Measurements from ENCODE around the gene RGS12. TPM values are rescaled to one million over a fixed set of nuclear protein-coding genes. Genes with fewer than 3 reads are reported as not detected.

Gene RGS12
- total RNA-seq, 1 experiment from 2014 or later = 19.7 TPM

DNA sequence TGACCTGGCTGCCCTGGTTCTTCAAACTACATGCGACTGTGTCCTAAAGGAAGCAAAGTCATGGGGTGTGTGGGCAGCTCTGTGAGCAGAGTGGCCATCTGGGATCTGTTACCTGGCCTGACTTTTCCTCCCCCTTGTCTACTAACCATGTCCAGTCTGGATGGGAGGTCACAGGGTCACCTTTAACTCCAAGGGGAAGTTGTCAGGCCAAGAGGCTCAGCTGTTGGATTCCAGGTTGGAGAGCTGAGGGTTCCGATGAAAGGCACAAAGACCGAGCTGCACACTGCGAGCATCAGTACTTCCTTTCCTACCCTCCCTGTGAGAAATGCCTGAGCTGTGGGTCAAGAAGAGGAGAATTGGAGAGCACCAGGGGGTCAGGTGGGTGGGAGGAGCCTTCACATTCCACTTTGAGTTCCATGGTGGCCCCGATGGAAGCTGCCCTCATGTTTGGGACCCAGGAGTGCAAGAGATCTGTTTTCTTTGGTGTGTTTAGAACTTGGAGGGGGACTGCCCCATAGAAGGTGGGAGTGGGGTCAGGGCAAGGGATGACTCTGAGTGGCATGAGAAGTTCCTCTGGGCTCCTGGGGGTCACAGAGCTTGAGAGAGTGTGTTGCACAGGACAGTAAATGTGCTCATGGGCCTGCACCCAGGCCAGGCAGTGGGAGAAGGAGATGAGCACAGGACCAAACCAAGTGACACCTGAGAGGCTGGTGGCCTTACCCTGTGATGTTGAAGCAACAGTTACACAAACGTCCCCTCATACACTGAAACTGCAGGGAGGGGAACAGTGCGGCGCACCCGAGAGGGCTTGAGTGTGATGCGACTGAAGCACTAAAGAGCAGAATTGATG lies 36.2 kb downstream of the RGS12 start:
- Histone ChIP-seq H3K4me3 (ENCODE audit: insufficient read depth, low read depth, low read length) (no peak overlapping the region), H3K27me3 (ENCODE audit: control insufficient read depth, insufficient read depth, low read length) (no peaks in the 10 kb centered on the region), H3K36me3 (replicated peaks; ENCODE audit: control insufficient read depth, insufficient read depth, low read length) (no peaks in the 10 kb centered on the region)
- DNase-seq = no peak

DNA sequence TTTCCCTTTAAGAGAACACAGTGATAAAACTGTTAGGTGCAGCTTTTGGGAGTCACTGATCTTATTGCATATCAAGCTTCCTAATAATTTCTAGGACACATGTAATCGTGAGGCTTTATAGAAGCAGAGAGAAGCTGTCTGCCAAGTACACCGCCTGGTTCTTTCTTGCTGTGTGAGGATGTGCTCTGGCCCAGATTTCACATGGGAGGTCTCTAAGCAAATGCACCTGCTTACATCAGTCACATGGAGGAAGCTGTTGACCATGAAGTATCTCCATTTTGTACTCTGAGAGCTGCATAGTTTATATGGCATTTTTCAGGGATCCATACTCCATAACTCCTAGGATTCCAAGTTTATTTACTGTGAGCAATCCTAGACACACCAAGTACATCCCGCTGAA lies 37.1 kb downstream of the RGS12 start:
- Histone ChIP-seq H3K36me3 (replicated peaks; ENCODE audit: control insufficient read depth, insufficient read depth, low read length) (no peaks in the 10 kb centered on the region), H3K4me3 (ENCODE audit: insufficient read depth, low read depth, low read length) (no peak overlapping the region), H3K27me3 (ENCODE audit: control insufficient read depth, insufficient read depth, low read length) (no peaks in the 10 kb centered on the region)
- DNase-seq = no peak

GRCh38 chr4:3330707-3331106 lies 37.9 kb downstream of the RGS12 start:
- H3K36me3 ChIP-seq (replicated peaks; ENCODE audit: control insufficient read depth, insufficient read depth, low read length) = no peaks in the 10 kb centered on the region
- H3K4me3 ChIP-seq (ENCODE audit: insufficient read depth, low read depth, low read length) = no peak overlapping the region
- H3K27me3 ChIP-seq (ENCODE audit: control insufficient read depth, insufficient read depth, low read length) = no peaks in the 10 kb centered on the region
- no peak for DNase-seq

- H3K36me3 ChIP-seq (replicated peaks; ENCODE audit: control insufficient read depth, insufficient read depth, low read length) = no peaks in the 10 kb centered on the region
- H3K4me3 ChIP-seq (ENCODE audit: insufficient read depth, low read depth, low read length) = no peak overlapping the region
- DNase-seq = no peak
- H3K27me3 ChIP-seq (ENCODE audit: control insufficient read depth, insufficient read depth, low read length) = no peaks in the 10 kb centered on the region
Measured at GRCh38 chr4:3331511-3332394, 38.9 kb downstream of the RGS12 start.

- no peak for DNase-seq
- no peaks in the 10 kb centered on the region for H3K27me3 ChIP-seq (ENCODE audit: control insufficient read depth, insufficient read depth, low read length)
- H3K36me3 ChIP-seq (replicated peaks; ENCODE audit: control insufficient read depth, insufficient read depth, low read length) = no peaks in the 10 kb centered on the region
- H3K4me3 ChIP-seq (ENCODE audit: insufficient read depth, low read depth, low read length) = no peak overlapping the region
Measured at GRCh38 chr4:3332498-3332897, 39.7 kb downstream of the RGS12 start.

DNA sequence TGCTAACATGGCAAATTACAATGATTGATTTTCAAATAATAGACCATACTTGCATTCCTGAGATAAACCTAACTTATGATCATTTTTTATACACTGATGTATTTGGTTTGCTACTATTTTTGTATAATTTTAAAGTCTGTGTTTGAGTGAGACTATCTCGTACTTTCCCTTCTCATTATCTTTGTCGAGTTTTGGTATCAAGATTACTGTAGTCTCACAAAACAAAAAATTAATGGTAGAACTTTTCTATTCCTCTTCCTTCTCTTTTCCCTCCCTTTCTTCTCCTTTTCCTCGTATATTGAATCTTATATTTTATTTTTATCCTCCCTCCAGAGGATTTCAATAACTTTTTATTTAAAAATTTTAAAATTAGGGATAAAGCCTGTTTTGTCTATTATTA lies 41.5 kb downstream of the RGS12 start:
- Histone ChIP-seq H3K4me3 (ENCODE audit: insufficient read depth, low read depth, low read length) (no peak overlapping the region), H3K36me3 (replicated peaks; ENCODE audit: control insufficient read depth, insufficient read depth, low read length) (no peaks in the 10 kb centered on the region), H3K27me3 (ENCODE audit: control insufficient read depth, insufficient read depth, low read length) (no peaks in the 10 kb centered on the region)
- no peak for DNase-seq

DNA sequence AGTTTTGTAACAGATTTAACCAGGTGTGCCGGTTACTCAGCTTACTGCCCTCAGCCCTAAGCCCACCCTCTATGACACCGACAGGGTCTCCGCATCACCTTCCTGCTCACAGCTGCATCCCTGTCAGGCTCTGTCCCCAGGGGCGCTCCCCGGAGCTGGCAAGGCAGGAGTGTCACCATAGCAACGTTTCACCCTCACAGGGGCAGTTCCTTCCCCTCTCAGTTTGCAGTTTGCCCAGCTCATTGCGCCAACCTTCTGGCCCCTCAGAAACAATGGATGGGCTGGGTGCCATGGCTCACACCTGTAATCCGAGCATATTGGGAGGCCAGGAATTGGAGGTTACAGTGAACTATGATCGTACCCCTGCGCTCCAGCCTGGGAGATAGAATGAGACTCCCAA lies 42.6 kb downstream of the RGS12 start:
- no peak overlapping the region for H3K4me3 ChIP-seq (ENCODE audit: insufficient read depth, low read depth, low read length)
- DNase-seq = no peak
- H3K36me3 ChIP-seq (replicated peaks; ENCODE audit: control insufficient read depth, insufficient read depth, low read length) = no peaks in the 10 kb centered on the region
- H3K27me3 ChIP-seq (ENCODE audit: control insufficient read depth, insufficient read depth, low read length) = no peaks in the 10 kb centered on the region

- Histone ChIP-seq H3K27me3 (ENCODE audit: control insufficient read depth, insufficient read depth, low read length) (no peaks in the 10 kb centered on the region), H3K4me3 (ENCODE audit: insufficient read depth, low read depth, low read length) (no peak overlapping the region), H3K36me3 (replicated peaks; ENCODE audit: control insufficient read depth, insufficient read depth, low read length) (no peaks in the 10 kb centered on the region)
- no peak for DNase-seq
Measured at GRCh38 chr4:3335982-3336381, 43.2 kb downstream of the RGS12 start.

DNA sequence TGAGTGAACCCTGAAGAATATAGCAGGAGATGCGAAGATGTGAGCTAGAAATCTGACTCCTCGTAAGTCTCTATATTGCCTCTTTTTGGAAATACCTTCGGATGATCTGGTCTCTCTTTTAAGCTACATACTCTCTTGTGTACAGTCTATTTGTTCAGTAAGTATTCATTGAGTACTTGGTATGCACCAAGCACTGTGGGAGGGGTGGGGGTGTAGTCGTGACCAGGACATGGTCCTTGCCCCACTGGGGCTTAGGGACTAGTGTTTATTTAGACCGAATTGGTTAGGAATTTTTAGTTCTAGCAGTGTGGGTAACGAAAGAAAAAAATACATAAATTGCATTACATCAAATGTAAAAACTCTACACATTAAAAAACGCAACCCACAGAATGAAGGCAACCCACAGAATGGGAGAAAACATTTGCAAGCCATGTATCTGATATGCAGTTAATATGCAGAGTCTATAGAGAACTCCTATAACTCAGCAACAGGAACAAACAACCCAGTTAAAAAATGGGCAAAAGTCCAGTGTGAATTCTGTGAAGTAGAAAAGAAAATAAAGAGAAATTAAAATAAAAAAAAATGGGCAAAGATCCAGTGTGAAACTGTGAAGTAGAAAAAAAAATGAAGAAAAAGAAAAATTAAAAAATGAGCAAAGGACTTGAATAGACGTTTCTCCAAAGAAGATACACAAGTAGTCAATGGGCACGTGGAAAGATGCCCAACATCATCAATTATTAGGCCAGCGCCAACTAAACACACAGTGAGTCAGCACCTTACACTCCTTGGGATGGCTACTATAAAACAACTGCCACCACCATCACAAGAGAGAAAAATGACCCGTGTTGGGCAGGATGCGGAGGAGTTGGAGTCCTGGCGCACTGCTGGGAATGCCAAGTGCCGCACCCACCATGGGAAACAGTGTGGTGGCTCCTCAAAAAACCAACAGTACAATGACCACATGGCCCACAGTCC lies 43.8 kb downstream of the RGS12 start:
- H3K27me3 ChIP-seq (ENCODE audit: control insufficient read depth, insufficient read depth, low read length) = no peaks in the 10 kb centered on the region
- no peaks in the 10 kb centered on the region for H3K36me3 ChIP-seq (replicated peaks; ENCODE audit: control insufficient read depth, insufficient read depth, low read length)
- DNase-seq = no peak
- no peak overlapping the region for H3K4me3 ChIP-seq (ENCODE audit: insufficient read depth, low read depth, low read length)

DNA sequence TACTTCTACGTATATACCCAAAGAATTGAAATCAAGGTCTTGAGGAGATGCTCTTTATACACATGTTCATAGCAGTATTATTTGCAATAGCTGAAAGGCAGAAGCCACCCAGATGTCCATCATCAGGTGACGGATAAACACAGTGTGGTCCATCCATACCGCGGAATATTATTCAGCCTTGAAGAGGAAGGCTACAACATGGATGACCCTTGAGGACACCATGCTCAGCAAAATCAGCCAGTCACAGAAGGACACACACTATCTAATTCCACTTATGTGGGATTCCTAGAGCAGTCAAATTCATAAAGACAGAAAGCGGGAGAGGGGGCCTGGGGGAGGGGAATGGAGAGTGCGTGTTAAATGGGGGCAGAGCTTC lies 44.5 kb downstream of the RGS12 start:
- DNase-seq = no peak
- Histone ChIP-seq H3K27me3 (ENCODE audit: control insufficient read depth, insufficient read depth, low read length) (no peaks in the 10 kb centered on the region), H3K4me3 (ENCODE audit: insufficient read depth, low read depth, low read length) (no peak overlapping the region), H3K36me3 (replicated peaks; ENCODE audit: control insufficient read depth, insufficient read depth, low read length) (no peaks in the 10 kb centered on the region)

GRCh38 chr4:3337811-3338210 lies 45.0 kb downstream of the RGS12 start:
- DNase-seq = no peak

DNA sequence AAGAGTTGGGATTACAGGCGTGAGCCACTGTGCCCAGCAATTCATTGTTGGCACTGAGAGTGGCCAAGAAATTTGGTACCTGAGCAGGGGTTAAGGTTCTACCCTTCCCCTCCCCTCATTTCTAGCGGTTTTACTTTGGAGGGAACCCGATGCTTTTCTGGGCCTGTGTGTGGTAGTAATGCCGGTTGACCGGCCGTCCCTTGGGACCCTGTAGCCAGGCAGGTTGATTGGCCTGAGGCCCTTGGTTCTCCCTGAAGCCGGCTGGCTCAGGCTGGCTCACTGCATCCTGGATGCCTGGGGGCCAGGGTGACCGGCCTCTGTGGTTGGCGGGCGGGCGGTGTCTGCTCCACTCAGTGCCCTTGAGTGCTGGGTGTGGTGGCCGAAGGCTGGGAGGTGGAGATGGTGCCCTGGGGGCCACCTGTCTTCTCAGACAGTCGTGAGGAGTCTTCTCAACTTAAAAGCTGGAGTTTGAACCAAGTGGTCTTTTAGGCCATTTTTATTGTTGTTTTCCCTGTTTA lies 45.6 kb downstream of the RGS12 start:
- no peaks in the 10 kb centered on the region for H3K27me3 ChIP-seq (ENCODE audit: control insufficient read depth, insufficient read depth, low read length)
- no peaks in the 10 kb centered on the region for H3K36me3 ChIP-seq (replicated peaks; ENCODE audit: control insufficient read depth, insufficient read depth, low read length)
- no peak for DNase-seq
- H3K4me3 ChIP-seq (ENCODE audit: insufficient read depth, low read depth, low read length) = no peak overlapping the region

More at GRCh38 chr4:3337811-3338210, 45.0 kb downstream of the RGS12 start:
- Histone ChIP-seq H3K27me3 (ENCODE audit: control insufficient read depth, insufficient read depth, low read length) (no peaks in the 10 kb centered on the region), H3K4me3 (ENCODE audit: insufficient read depth, low read depth, low read length) (no peak overlapping the region), H3K36me3 (replicated peaks; ENCODE audit: control insufficient read depth, insufficient read depth, low read length) (no peaks in the 10 kb centered on the region)

- no peaks in the 10 kb centered on the region for H3K27me3 ChIP-seq (ENCODE audit: control insufficient read depth, insufficient read depth, low read length)
- H3K36me3 ChIP-seq (replicated peaks; ENCODE audit: control insufficient read depth, insufficient read depth, low read length) = no peaks in the 10 kb centered on the region
- H3K4me3 ChIP-seq (ENCODE audit: insufficient read depth, low read depth, low read length) = no peak overlapping the region
- DNase-seq = no peak
Measured at GRCh38 chr4:3338976-3339531, 46.2 kb downstream of the RGS12 start.

DNA sequence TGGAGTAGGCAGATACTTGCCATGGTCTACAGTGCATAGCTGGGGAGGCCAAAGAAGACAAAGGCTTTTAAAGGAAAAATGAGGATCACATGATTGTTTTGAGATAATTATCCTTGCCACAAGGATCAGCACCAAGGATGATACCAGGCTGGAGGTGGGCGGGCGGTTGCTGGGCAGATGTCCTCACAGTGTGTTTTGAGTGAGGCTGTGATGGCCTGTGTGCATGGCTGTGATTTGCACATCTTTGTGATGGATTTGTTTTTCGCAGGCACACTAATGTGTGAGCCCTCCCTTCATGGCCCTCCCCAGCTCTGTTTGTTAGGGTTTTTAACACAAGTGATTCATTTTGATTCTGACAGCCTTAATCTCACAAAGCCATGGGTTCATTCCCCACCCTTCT lies 46.8 kb downstream of the RGS12 start:
- Histone ChIP-seq H3K36me3 (replicated peaks; ENCODE audit: control insufficient read depth, insufficient read depth, low read length) (no peaks in the 10 kb centered on the region), H3K4me3 (ENCODE audit: insufficient read depth, low read depth, low read length) (no peak overlapping the region), H3K27me3 (ENCODE audit: control insufficient read depth, insufficient read depth, low read length) (no peaks in the 10 kb centered on the region)
- no peak for DNase-seq
